ENCODE data around the gene RYK.

Gene RYK

GRCh38 chr3:134294302-134295280, 43.9 kb upstream of the RYK start:
- TF ChIP-seq CTCF (IDR thresholded peaks at IDR 0.05; ENCODE audit: low read depth, low read length, missing control alignments): no peak
- in situ Hi-C loops (cut with HindIII; ENCODE audit: low sequenced_read_pairs): no loop called here
- H3K4me3 ChIP-seq (ENCODE audit: low read depth, low read length): no peak overlapping the region
- DNase-seq (ENCODE audit: low read depth): no peak

- in situ Hi-C loops (cut with HindIII; ENCODE audit: low sequenced_read_pairs): no loop called here
- H3K4me3 ChIP-seq (ENCODE audit: low read depth, low read length): no peak overlapping the region
- TF ChIP-seq CTCF (IDR thresholded peaks at IDR 0.05; ENCODE audit: low read depth, low read length, missing control alignments): no peak
- DNase-seq (ENCODE audit: low read depth): peak; percentile 70
Measured at GRCh38 chr3:134291319-134292254, 40.9 kb upstream of the RYK start.

- DNase-seq (ENCODE audit: low read depth): no peak
- in situ Hi-C loops (cut with HindIII; ENCODE audit: low sequenced_read_pairs): no loop called here
- no peak for TF ChIP-seq CTCF (IDR thresholded peaks at IDR 0.05; ENCODE audit: low read depth, low read length, missing control alignments)
- no peak overlapping the region for H3K4me3 ChIP-seq (ENCODE audit: low read depth, low read length)
Measured at GRCh38 chr3:134287512-134287911, 36.9 kb upstream of the RYK start.

GRCh38 chr3:134284438-134284837, 33.8 kb upstream of the RYK start:
- no peak for TF ChIP-seq CTCF (IDR thresholded peaks at IDR 0.05; ENCODE audit: low read depth, low read length, missing control alignments)
- H3K4me3 ChIP-seq (ENCODE audit: low read depth, low read length): no peak overlapping the region
- DNase-seq (ENCODE audit: low read depth): no peak
- in situ Hi-C loops (cut with HindIII; ENCODE audit: low sequenced_read_pairs): no loop called here

- in situ Hi-C loops (cut with HindIII; ENCODE audit: low sequenced_read_pairs): no loop called here
- no peak for DNase-seq (ENCODE audit: low read depth)
- no peak overlapping the region for H3K4me3 ChIP-seq (ENCODE audit: low read depth, low read length)
- no peak for TF ChIP-seq CTCF (IDR thresholded peaks at IDR 0.05; ENCODE audit: low read depth, low read length, missing control alignments)
Measured at GRCh38 chr3:134282659-134283047, 32.0 kb upstream of the RYK start.

GRCh38 chr3:134281912-134282658, 31.4 kb upstream of the RYK start:
- H3K4me3 ChIP-seq (ENCODE audit: low read depth, low read length): no peak overlapping the region
- in situ Hi-C loops (cut with HindIII; ENCODE audit: low sequenced_read_pairs): no loop called here
- no peak for DNase-seq (ENCODE audit: low read depth)
- TF ChIP-seq CTCF (IDR thresholded peaks at IDR 0.05; ENCODE audit: low read depth, low read length, missing control alignments): no peak
